GF-D8 (cell line): ENCODE data around the gene RRP36.

Experiments
- DNase-seq: peaks from one replicate; lab custom pipeline; 2025; lab: John Stamatoyannopoulos, UW

RRP36 gene

DNA sequence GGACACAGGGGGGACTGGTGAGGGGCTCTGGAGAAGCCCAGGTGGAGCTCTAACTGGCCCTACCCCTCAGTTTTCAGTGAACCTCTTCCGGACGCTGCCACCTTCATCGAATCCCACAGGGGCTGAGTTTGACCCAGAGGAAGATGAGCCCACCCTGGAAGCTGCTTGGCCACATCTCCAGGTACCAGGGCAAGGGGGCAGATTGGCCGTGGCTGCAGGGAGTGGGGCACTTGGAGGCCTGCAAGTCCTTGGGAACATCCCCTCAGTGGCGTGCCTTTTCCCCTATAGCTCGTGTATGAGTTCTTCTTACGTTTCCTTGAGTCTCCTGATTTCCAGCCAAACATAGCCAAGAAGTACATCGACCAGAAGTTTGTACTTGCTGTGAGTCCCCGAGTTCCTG is 14.3 kb upstream of the RRP36 start:
- DNase-seq, result no peak

GRCh38 chr6:43009124-43009523 is 12.3 kb upstream of the RRP36 start:
- no peak for DNase-seq

DNA sequence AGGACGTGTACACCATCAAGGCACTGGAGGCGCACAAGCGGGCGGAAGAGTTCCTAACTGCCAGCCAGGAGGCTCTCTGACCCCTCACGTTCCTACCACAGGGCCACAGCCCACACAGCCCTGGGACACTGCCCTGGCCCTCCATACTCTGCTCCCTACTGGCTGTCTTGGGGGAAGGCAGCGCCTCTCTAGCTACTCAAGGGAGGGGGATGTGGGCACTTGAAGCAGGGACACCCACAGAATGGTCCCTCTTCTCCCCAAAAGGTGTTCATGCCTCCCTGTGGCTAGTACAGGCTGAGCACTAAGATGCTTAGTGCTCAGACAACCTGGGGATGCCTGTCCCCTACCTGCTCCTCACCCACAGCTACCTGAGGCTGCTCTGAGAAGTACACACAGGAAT is 10.2 kb upstream of the RRP36 start:
- no peak for DNase-seq

GRCh38 chr6:43012364-43012763 is 9.1 kb upstream of the RRP36 start:
- DNase-seq, result no peak

GRCh38 chr6:43013097-43013842 is 8.2 kb upstream of the RRP36 start:
- no peak for DNase-seq

DNA sequence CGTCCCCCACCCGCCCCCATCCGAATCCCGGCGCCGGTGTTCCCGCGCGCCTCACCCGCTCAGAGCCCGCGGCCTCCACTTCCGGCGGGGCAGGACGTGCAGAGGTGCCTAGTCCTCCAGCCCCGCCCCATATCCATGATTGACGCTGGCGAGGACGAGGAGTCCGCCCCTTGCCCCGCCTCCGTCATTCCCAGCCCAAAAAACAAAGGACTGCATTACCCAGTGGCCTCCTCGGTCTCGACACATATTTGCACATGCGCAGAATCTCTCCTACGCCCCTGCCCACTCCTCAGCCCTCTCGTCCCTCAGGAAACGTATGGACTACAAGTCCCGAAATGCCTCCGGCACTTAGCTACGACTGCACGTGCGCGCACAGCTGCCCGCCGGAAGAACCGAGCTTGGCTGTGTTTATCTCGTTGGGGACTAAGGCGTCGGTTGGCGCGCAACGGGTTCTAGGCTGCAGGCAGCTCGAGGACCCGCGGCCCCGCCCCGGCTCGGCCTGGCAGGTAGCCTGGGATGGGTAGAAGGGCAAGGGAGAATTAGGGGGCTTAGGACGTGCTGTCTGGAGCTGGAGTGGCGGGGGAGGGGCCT is 7.5 kb upstream of the RRP36 start, which contains the start of the genes KLHDC3 and MEA1:
KLHDC3 (plus strand) TSS at position 407 of the 591 bp plus-strand sequence. CDS start 2,944 bp downstream, outside the sequence.
MEA1 (minus strand) TSS at position 104 of the 591 bp plus-strand sequence. CDS start 133 bp downstream, outside the sequence.
- peak; percentile 99 for DNase-seq

DNA sequence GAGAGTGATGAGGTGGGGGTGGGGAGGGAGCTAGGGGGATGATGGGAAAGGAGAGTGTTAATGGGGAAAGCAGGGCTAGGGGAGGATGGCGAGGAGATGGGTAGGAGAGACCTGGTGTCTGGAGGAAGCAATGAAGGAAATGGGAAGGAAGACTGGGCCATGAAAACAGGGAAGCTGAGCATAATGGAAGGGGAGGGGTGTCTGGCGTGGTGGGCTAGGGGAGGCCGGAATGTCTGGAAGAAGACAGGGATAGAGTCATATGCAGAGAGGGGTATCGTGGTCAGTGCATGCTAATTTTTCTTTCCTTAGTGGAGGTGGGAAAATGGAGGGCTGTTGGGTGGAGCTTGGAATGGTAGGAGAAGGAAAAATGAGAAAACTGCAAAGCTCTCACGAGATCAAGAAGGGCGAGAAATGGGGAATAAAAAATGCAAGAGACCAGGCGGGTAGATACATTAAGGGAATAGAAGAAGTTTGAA is 7.0 kb upstream of the RRP36 start:
- no peak for DNase-seq

- no peak for DNase-seq
Observed at GRCh38 chr6:43016176-43016942, 5.1 kb upstream of the RRP36 start.

DNA sequence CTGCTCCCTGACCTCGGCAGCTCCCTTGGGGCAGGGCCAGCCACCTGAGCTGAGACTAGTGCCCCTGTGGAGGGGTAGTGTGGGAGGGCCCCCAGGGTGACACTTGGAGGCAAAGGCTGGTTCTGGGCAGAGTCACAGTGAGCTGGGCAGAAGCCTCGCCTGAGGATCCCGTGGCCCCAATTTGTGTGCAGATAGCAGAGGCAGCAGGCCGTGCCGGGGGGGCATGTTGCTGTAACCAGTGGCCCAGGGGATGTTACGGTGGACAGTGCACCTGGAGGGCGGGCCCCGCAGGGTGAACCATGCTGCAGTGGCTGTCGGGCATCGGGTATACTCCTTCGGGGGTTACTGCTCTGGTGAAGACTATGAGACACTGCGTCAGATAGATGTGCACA is 4.5 kb upstream of the RRP36 start:
- DNase-seq, result no peak

DNA sequence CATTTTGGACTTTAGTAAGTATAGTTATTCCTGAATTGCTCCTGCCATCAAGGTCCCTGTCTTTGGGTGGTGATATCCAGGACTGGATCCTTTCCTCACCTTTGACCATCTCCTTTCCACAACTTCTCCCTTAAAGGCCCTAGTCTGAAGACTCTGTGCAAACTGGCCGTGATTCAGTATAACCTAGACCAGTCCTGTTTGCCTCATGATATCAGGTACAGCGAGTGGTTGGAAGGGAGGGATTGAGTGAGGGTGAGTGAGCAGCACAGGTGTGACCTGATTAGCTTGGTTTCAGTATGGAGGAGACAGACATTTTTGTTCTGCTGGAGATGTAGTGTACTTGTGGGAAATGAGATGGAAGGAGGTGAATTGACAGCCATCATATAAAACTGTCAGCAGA is 2.3 kb upstream of the RRP36 start:
- DNase-seq, result no peak

- DNase-seq, result no peak
Observed at GRCh38 chr6:43020052-43020705, 1.2 kb upstream of the RRP36 start.

- DNase-seq, result no peak
Observed at GRCh38 chr6:43020847-43021246, 576 bp upstream of the RRP36 start.

DNA sequence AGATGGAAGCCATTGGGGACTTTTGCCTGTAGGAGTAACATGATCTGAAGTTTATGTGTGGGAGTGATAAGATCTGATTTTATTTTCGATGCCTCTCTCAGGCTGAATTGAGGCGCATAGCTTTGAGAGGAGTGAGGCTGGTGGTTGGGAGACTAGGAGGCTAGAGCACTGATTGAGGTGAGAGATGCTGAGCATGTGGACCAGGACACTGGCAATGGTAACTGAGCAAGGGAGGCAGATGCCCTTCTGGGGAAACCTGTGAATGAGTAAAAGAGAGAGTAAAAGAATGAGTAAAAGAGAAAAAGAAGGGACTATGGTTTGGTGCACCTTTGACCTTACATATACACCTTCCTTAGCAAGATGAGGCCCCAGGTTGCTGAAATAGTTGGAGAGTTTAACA is 3.0 kb downstream of the RRP36 start:
- no peak for DNase-seq

GRCh38 chr6:43026365-43026764 is 4.9 kb downstream of the RRP36 start:
- no peak for DNase-seq

DNA sequence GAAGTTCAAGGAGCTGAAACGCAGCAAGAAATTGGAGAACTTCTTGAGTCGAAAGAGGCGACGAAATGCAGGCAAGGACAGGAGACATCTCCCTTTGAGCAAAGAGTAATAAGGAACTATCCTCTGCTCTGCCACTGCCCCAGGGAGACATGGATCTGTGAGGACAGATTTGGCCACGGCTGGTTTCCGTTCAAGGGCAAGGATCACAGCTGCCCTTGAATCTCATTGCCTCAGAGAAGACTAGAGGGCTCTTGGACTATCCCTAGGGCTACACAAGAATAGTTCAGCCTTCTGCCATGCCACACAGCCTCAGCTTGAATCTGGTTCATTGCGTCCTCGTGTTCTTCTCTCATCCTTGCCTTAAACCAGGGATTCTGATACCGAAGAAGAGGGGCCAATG is 7.7 kb downstream of the RRP36 start:
- no peak for DNase-seq

- no peak for DNase-seq
Observed at GRCh38 chr6:43032326-43032725, 10.9 kb downstream of the RRP36 start.

GRCh38 chr6:43033496-43034189 is 12.2 kb downstream of the RRP36 start:
- no peak for DNase-seq

DNA sequence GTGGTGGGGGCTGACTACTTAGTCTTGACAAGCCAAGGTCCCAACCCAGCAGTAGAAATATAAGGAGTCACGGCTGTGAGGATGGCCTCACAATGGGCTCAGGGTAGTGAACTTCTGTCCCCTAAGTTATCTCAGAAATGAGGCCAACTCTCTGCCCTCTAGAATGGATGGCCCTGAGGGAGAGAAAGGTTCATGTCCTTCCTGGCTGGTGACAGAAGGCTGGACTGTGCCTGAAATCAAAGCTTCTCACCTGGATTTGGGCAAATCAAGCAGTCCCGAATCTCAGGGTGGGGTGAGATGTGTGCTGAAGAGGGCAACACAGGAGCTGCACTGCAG is 12.7 kb downstream of the RRP36 start:
- no peak for DNase-seq

DNA sequence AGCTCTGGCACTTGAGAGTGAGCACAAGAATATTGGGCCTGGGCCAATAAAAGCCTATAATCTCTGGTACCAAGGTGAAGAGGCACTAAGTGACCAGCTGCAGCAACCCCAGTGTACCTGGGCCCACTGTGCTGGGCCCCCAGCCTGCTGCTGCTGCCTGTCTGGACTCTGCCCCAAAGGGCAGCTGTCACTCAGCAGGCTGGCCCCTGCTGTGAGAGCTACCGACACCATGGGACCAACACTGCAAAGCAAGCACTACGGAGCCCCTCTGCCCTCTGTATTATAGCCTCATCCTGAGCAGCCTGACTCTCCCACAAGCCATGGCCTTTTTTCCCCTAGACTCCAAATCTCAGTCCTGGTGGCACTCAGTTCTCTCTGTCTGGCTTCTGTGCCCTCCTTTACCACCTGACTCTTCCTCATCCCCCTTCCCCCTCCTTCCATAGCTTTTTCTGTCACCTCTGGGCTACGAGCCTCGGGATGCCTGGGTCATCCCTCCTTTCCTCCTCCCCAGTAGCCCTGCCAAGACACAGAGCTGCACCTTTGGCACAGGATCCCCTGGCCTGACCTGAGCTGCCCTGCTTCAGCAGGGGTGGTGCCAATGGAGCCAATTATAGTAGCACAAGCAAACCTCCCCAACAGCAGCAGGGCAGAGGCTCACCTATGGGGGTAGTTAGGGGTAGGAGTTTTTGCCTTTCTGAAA is 14.2 kb downstream of the RRP36 start:
- DNase-seq, result no peak

- DNase-seq, result no peak
Observed at GRCh38 chr6:43036712-43037111, 15.3 kb downstream of the RRP36 start.

DNA sequence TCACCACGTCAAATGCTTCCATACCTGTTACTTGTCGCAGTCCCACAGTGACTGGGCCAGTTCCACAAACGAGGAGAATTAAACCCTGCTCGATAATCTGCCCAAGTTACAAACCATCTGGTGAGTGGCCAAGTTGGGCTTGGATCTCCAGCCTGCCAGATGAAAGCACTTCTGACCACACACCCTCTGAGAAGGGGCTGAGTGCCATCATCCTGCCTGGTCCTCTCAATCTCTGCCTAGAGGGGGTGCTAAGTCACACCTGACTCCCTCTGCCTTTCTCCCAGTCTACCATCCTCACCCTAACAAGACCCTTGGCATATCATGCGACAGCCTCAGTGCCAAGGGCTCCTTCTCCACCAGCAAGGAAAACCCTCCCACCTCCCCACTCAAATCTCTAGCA is 15.8 kb downstream of the RRP36 start:
- DNase-seq, result no peak
